B cell (primary cell): ENCODE data around the gene SDC4. TPM values are rescaled to one million over a fixed set of nuclear protein-coding genes. Genes with fewer than 3 reads are reported as not detected.

Source experiments
- ATAC-seq: fragments of 200-7000 bp; cut with Tn5 transposase; one replicate; pipeline ENCODE4 v1.10.0; 2021; ENCODE audit warnings: low read depth, mild to moderate bottlenecking, moderate number of reproducible peaks, moderate library complexity
- CTCF ChIA-PET: fragments of 350-600 bp; sonication (Branson Sonifier 250); formaldehyde crosslinking; loops from one replicate; lab custom pipeline; 2021; ENCODE audit warnings: antibody characterized with exemption, inconsistent platforms; lab: Charles Lee
- POLR2A ChIA-PET: fragments of 350-600 bp; sonication (Branson Sonifier 250); formaldehyde crosslinking; loops from one replicate; lab custom pipeline; 2021; ENCODE audit warnings: antibody characterized with exemption; lab: Charles Lee
- DNase-seq: peaks from one replicate; pipeline ENCODE4 v3.0.0; 2013
- H2AFZ ChIP-seq: 2 replicates; pipeline ENCODE4 v1.6.1; 2012; ENCODE audit warnings: mild to moderate bottlenecking, low read depth, low read length; ENCODE audit not compliant: insufficient read depth, poor library complexity, severe bottlenecking
- H3K27ac ChIP-seq, 2 donors: 1 replicate in 1 of 2; 2 replicates in 1 of 2; pipeline ENCODE4 v1.5.1; 2012 to 2013; ENCODE audit warnings: low read length in 2 of 2, mild to moderate bottlenecking in 2 of 2, moderate library complexity in 1 of 2
- H3K27me3 ChIP-seq, 4 experiments: fragments of 200-600 bp in 1 of 4; sonication (generic) in 1 of 4; replicated peaks in 1 of 4; 1 replicate in 2 of 4; 2 replicates in 2 of 4; pipeline versions ENCODE4 v1.6.1 to v1.7.0; 2013 to 2016; ENCODE audit warnings: low read length in 3 of 4, mild to moderate bottlenecking in 2 of 4, mixed read lengths in 1 of 4, moderate library complexity in 1 of 4; ENCODE audit not compliant: insufficient read depth in 4 of 4, control insufficient read depth in 3 of 4; ENCODE audit errors: control extremely low read depth in 1 of 4
- H3K36me3 ChIP-seq, 2 experiments: replicated peaks in 1 of 2; 1 replicate in 1 of 2; 2 replicates in 1 of 2; pipeline versions ENCODE4 v1.6.1 to v1.7.1; 2013; ENCODE audit warnings: low read length in 1 of 2; ENCODE audit not compliant: insufficient read depth in 2 of 2, control insufficient read depth in 1 of 2; ENCODE audit errors: control extremely low read depth in 1 of 2, extremely low read depth in 1 of 2
- H3K4me1 ChIP-seq, 2 donors: fragments of 200-600 bp in 1 of 2; sonication (generic) in 1 of 2; 1 replicate in 1 of 2; 2 replicates in 1 of 2; pipeline versions ENCODE4 v1.5.1 to v1.6.1; 2013 to 2017; ENCODE audit warnings: low read length in 2 of 2; ENCODE audit not compliant: control insufficient read depth in 2 of 2, insufficient read depth in 2 of 2
- H3K4me2 ChIP-seq: replicated peaks from 2 replicates; pipeline ENCODE3; 2012; ENCODE audit warnings: mild to moderate bottlenecking, low read depth, low read length; ENCODE audit not compliant: poor library complexity, severe bottlenecking
- H3K4me3 ChIP-seq, 5 experiments: fragments of 200-600 bp in 1 of 5; sonication (generic) in 1 of 5; 1 replicate in 3 of 5; 2 replicates in 2 of 5; pipeline versions ENCODE4 v1.5.1 to v1.7.0; 2011 to 2016; ENCODE audit warnings: low read length in 4 of 5, mild to moderate bottlenecking in 4 of 5, low read depth in 2 of 5, control low read depth in 1 of 5, moderate library complexity in 1 of 5; ENCODE audit not compliant: insufficient read depth in 1 of 5; ENCODE audit errors: control extremely low read depth in 1 of 5, extremely low read depth in 1 of 5
- H3K79me2 ChIP-seq: fragments of 200-600 bp; sonication (generic); one replicate; pipeline ENCODE4 v1.6.0; 2016; ENCODE audit warnings: low read length; ENCODE audit not compliant: control insufficient read depth, insufficient read depth
- H3K9ac ChIP-seq: fragments of 200-600 bp; sonication (generic); 2 replicates; pipeline ENCODE4 v1.6.1; 2017; ENCODE audit warnings: mild to moderate bottlenecking, low read length, moderate library complexity
- H3K9me3 ChIP-seq, 3 donors: one replicate each; pipeline versions ENCODE4 v1.6.1 to v1.7.1; 2013; ENCODE audit warnings: low read length in 2 of 3; ENCODE audit not compliant: control insufficient read depth in 2 of 3, insufficient read depth in 1 of 3; ENCODE audit errors: control extremely low read depth in 1 of 3
- H4K20me1 ChIP-seq: 2 replicates; pipeline ENCODE4 v1.6.0; 2012; ENCODE audit warnings: mild to moderate bottlenecking, low read length; ENCODE audit not compliant: insufficient read depth, control insufficient read depth, poor library complexity, severe bottlenecking
- H3K27ac Mint-ChIP-seq: one replicate; pipeline ENCODE4 v1.8.0; 2021; ENCODE audit warnings: mixed read lengths
- H3K27me3 Mint-ChIP-seq: one replicate; pipeline ENCODE4 v1.8.0; 2021; ENCODE audit warnings: mixed read lengths
- H3K4me1 Mint-ChIP-seq: one replicate; pipeline ENCODE4 v1.8.0; 2021; ENCODE audit warnings: mixed read lengths
- H3K4me3 Mint-ChIP-seq: one replicate; pipeline ENCODE4 v1.8.0; 2021; ENCODE audit warnings: mixed read lengths
- H3K9me3 Mint-ChIP-seq: one replicate; pipeline ENCODE4 v1.8.0; 2022; ENCODE audit warnings: mixed read lengths; ENCODE audit not compliant: insufficient read depth
- EZH2 ChIP-seq: IDR thresholded peaks from 2 replicates; pipeline ENCODE4 v1.6.1; 2012; ENCODE audit warnings: borderline replicate concordance, low read depth, mild to moderate bottlenecking, moderate library complexity, low read length; ENCODE audit not compliant: insufficient read depth, poor library complexity, severe bottlenecking
- WGBS: methylation state at CpG from one replicate; pipeline ENCODE4 v1.1.5; 2013; ENCODE audit warnings: missing lambda C conversion rate; ENCODE audit not compliant: insufficient coverage; 5-methylcytosine and 5-hydroxymethylcytosine counted together
- intact Hi-C: fragments of 100-400 bp; cut with micrococcal nuclease; formaldehyde crosslinking; loops from one replicate; pipeline ENCODE4 v1.10.0; 2022
- polyA plus RNA-seq: library from polyadenylated mRNA; depleted of rRNA; stranded (reverse); fragments of >200 nt; gene quantifications from 2 replicates; pipeline ENCODE4 v1.2.3, GENCODE V29; 2012
- total RNA-seq, 2 donors: library from RNA; stranded (reverse); fragments of 120-200 nt in 1 of 2; gene quantifications; 1 replicate in 1 of 2; 2 replicates in 1 of 2; pipeline versions ENCODE4 v1.2.3 to v1.2.4, GENCODE V29; 2013 to 2022
- TF ChIP-seq, protein P1 (sequence below): fragments of 200-600 bp; IDR thresholded peaks from one replicate; pipeline ENCODE4 v1.8.0; 2022; ENCODE audit warnings: antibody characterized with exemption, mild to moderate bottlenecking

SDC4 gene
- total and polyA plus RNA-seq, 2 donors (not counting 1 experiment from before 2014, with no cell fraction given) = 0.04 TPM; not detected in 1

GRCh38 chr20:45338121-45339030, 9.8 kb downstream of the SDC4 start:
- Histone ChIP-seq H3K4me3 (no peak overlapping the region), H4K20me1 (no peaks in the 10 kb centered on the region), H3K79me2 (no peaks in the 10 kb centered on the region), H3K4me2 (no peak overlapping the region), H3K4me1 (no peaks in the 10 kb centered on the region), H3K27ac (no peak overlapping the region), H2AFZ (no peak overlapping the region), H3K27me3 (peaks cover 0 to 11% (median 0%) of the 10 kb centered on the region in 4 experiments), H3K9ac (no peak overlapping the region), H3K36me3 (no peaks in the 10 kb centered on the region), H3K9me3 (no peaks in the 10 kb centered on the region)
- no peak for DNase-seq
- ChIA-PET CTCF (no interaction called here), POLR2A (no interaction called here)
- no peak for TF ChIP-seq EZH2
- TF ChIP-seq, protein P1, sequence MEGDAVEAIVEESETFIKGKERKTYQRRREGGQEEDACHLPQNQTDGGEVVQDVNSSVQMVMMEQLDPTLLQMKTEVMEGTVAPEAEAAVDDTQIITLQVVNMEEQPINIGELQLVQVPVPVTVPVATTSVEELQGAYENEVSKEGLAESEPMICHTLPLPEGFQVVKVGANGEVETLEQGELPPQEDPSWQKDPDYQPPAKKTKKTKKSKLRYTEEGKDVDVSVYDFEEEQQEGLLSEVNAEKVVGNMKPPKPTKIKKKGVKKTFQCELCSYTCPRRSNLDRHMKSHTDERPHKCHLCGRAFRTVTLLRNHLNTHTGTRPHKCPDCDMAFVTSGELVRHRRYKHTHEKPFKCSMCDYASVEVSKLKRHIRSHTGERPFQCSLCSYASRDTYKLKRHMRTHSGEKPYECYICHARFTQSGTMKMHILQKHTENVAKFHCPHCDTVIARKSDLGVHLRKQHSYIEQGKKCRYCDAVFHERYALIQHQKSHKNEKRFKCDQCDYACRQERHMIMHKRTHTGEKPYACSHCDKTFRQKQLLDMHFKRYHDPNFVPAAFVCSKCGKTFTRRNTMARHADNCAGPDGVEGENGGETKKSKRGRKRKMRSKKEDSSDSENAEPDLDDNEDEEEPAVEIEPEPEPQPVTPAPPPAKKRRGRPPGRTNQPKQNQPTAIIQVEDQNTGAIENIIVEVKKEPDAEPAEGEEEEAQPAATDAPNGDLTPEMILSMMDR = no peak
- no peaks in the 10 kb centered on the region for H3K4me1 Mint-ChIP-seq
- H3K27ac Mint-ChIP-seq = no peak overlapping the region
- no peaks in the 10 kb centered on the region for H3K9me3 Mint-ChIP-seq
- 91% methylated on average over 9 of the region's 11 CpGs for WGBS
- H3K27me3 Mint-ChIP-seq = peaks cover 7% of the 10 kb centered on the region
- H3K4me3 Mint-ChIP-seq = no peak overlapping the region
- intact Hi-C loops = no loop called here
- ATAC-seq = no peak
